GM18507 (cell line): ENCODE measurements around the gene PPP1R17.

Source experiments
- DNase-seq: peaks from one replicate; pipeline ENCODE4 v3.0.0; 2011; ENCODE audit warnings: low read depth; ENCODE audit not compliant: insufficient read length; ENCODE audit errors: extremely low spot score
- FAIRE-seq: peaks from 2 replicates; lab custom pipeline; 2011; peaks lifted over from hg19 to GRCh38; lab: Jason Lieb, UNC

Gene PPP1R17

DNA sequence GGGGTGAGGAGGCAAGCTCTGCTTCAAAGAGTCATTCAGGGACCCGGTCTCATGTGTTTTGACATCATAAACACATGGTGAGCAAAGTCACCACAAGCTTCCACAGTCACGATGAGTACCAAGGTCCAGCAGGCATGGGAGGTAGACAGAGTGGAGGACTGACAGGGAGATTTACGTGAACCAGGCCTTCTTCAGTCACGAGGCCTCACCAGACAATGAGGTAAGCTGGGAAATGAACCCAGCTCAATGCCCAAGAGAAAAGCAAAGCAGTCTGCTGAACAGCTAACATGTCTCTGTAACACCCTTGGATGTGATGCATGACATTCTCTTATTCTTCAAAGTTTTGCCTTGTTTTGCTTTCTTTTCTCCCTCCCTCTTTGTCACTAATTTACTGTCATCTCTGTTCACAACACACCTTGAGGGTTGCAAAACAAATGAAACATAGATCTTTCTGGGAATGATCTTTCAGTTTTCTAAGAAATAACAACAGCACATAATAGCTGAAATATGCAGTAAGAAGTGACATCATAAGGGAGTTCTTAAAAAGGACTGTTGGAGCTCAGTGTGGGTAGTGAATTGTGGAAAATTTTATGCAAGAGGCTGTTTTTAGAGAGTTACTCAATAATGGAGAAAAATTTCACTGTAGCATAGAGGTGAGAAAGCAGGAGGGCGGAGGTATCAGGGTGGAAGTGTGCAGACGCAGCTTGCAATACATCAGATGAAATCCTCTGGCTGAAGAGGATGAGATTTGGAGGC is 9.0 kb downstream of the PPP1R17 start:
- peak; percentile 36 for FAIRE-seq
- no peak for DNase-seq

DNA sequence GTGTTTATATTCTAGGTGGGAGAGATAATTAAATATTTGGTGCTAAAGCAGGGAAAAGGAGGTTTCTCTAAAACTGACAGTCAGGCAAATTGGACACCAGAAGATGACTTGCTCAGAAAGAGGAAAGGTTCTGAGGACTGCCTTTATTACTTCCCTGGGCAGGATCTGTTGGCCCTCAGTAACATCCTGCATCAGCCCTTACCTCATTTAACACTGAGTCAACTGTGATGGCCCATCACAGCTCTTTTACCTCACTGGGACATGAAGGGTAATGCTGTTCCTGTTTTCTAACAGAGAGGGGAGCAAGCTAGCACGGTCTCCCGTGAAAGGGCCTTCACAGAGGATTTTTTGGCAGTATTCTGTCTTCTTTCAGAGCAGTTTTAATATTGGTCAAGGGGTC is 12.0 kb downstream of the PPP1R17 start:
- FAIRE-seq (no peak), DNase-seq (no peak)

DNA sequence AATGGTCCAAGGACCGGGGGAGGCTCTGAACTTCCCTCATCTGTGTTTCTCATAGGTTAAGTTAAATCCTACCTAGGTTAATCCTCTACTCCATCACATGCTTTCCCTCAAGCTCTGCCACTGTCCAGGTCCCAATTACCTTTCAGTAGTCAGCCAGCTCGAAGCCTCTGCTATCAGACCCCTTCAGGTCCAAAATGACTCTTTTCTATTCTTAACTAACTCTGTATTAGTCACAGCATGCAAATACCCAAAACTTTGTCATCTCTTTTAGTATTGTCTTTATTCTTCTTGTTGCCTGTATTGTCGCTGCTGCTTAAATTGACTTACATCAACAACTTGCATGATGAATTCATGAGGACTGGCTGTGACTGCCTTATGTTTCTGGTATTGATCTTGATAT is 15.3 kb downstream of the PPP1R17 start:
- no peak for FAIRE-seq
- DNase-seq, result no peak

DNA sequence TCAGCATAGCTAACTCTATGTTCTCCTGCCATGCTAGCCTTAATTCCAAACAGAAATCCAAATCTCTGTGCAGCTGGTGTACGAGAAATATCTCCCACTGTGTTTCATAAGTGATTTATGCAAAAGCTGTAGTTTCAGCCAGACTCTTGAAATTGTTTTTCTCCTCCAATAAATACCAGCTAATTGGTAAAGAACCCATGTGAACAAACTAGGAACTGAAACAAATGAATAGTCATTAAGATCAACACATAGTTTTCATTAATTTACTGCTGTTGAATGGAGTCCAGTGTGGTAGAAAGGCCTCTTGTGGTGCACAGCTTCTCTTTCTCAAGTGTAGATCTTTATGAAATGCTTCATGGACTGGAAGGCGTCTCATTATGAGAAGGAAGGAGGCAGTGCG is 18.4 kb downstream of the PPP1R17 start:
- FAIRE-seq, result peak; percentile 18
- DNase-seq, result no peak

DNA sequence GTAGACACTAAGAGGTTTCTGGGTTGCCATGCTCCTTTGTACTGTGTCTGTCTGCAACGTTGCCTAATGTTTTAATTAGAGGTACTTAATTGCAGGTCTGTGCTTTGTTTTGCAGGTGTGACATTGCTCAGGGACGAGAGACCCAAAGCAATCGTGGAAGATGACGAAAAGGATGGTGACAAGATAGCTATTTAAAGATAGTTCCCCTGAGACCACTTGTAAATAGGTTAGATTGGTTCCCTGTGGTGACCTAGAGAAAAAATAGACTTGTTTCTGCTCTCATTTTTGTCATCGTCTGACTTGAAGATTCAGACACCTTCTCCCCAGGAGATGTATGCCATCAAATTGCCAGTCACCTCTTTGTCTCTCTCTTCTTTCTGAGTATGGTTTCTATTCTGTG is 20.1 kb downstream of the PPP1R17 start:
- no peak for FAIRE-seq
- no peak for DNase-seq

DNA sequence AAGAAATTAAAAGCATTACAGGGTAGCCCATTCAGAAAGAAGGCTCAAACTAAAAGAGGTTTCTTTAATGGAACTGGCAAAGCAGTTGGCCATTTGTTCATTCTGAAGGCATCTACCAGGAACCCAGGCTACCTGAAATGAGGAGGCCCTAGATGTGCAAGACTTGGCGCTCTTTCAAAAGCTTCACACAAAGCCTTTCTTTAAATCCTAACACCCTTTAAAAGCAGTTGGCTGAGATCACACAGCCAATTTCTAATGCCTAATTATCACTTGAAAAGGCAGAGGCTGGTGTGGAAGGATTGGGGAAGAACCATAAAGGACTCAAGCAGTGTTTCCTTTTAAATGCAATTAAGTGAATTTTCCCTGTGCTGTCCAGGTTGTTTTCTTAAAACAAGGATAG is 23.2 kb downstream of the PPP1R17 start:
- no peak for FAIRE-seq

DNA sequence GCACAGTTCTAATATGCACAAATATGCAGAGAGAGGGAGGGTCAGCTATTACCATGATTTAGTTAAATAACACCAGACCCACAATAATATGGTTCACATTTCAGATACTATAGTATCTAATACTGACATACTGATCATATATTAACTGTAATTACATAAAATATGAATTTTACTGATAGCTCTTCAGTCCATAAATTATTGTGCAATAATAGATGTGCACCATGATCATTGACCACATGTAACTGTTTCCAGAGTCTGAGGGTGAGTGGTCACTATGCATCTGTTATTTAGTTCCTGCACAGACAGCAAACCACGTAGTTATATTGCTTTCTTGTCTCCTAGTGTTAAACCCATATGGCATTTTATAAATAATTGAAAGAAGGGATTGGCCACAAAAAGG is 29.3 kb downstream of the PPP1R17 start:
- no peak for FAIRE-seq
- no peak for DNase-seq

More for the DNA sequence above, 23.2 kb downstream of the PPP1R17 start:
- DNase-seq, result no peak

DNA sequence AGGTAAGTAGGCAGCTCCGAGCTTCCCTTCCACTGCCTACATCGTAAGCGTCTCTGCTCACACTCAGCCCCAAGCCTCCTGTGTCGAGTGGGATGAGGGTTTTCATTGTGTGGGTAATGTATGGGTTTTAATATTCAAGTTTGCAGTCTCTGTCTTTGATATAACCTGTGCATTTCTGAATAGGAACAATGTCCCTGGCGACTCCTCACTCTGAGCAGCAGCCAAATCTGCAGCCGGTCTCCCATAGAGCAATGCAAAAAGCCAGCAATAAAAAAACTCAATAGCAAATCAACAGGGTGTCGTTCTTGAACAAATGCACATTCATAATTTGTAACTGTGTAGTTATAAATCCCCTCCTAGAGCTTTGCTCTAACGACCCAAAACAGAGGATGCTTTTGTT is 33.4 kb downstream of the PPP1R17 start:
- DNase-seq, result no peak

DNA sequence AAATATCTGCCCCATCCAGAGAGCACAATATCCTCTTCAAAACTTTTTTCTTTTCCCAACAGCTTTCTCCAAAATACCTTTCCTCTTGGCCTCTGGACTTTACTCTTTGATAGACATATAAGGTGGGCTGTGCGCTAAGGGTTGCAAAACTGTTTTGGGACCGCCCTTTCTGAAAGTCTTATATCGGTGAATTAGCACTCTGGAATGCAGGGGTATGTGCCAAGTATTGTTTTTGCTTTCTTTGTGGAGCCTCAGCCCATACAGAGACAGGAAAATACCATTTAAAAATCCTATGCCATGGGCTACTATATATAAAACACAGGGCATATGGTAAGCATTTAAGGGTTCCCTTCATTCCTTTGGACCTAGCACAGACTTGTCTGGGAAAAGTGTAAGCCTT is 37.7 kb downstream of the PPP1R17 start:
- DNase-seq (no peak), FAIRE-seq (no peak)

More for the DNA sequence above, 33.4 kb downstream of the PPP1R17 start:
- FAIRE-seq, result no peak

DNA sequence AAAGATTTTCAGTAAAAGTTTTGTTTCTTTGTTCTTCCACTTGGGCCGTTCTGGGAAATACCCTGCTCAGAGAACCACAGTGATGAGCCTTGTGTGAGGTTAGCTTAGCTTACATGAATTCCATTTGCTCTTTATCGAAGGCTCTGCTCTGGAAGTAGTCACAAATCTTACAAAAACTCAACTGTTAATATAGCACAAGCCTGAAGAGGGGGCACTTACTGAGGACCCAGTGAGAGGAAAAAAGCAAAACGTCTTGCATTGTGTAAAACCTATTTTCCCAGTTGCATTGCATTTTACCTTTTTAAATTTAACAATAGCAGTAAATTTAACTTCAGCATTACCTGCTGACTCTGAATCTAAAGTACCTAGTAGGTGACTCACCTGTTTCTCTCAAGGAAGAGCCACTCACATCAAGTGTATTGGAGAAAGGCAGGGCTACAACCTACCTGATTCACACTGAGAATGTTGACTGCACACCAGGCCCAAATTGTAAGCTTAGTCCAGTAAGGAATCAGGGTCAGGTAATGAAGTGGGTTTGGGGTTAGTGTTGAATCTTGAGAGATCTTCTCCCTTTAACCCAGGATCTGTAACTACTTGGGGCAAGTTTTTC is 42.3 kb downstream of the PPP1R17 start:
- FAIRE-seq (no peak), DNase-seq (no peak)

DNA sequence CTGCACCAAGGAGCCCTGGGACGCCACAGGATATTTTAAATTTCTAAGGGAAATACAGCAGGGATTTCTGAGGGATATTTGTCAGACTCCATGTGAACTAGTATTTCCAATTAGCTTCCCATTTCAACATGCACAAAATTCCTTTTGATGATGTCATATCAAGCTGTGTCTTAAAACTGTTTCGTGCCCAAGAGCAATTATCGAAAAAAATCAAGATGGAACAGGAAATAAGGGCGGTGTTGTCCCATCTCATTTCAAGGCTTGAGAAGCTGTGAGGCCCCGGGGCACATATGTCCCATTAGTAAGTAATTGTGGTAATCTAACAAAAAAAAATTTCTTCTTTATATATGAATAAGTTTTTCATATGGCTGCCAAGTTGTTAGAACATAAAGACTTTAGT is 47.4 kb downstream of the PPP1R17 start:
- FAIRE-seq, result no peak

DNA sequence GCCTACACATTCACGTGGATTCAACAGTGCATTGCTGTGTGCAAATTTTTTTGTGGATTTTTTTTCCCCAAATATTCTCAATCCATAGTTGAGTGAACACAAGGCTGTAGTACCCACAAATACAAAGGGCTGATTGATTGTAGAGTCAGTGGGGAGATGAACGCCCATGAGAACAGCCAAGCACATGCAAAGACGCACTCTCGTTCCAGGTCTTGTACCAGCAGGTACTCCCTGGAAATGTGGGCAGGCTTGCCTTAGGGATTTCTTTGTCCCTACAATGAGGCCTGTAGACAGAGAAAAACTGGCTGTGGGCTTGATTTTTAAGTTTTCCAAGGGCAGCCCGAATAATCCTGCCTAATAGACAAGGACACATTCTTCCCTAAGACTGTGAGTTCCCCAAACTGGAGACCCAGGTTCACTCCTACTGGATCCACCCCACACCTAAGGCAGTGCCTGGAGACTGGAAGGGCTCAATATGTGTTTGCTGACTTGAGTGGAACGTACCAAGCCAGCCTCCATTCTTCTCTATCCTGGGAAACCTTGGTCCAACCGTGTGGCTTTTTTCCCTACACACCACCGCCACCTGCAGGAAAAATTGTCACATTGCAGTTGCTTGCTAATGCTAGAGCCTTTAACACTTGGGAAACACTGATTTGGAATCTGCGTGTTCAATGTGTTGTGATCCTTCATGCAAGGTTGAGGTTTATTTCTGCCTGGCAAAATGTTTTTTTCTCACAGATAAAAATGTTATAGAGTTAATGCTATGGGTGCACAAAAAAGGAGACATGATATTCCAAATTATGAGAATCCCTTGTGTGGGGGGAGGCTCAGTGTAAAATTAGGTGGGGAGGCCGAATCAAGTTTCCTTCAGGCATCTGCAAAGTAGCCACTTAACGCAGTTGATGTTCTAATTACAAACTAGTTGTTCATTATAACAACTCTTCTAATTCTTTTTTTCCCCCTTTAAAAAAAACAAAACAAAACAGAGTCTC is 49.3 kb downstream of the PPP1R17 start:
- DNase-seq (peak; percentile 14), FAIRE-seq (peak; percentile 72)

More for the DNA sequence above, 47.4 kb downstream of the PPP1R17 start:
- DNase-seq, result no peak

DNA sequence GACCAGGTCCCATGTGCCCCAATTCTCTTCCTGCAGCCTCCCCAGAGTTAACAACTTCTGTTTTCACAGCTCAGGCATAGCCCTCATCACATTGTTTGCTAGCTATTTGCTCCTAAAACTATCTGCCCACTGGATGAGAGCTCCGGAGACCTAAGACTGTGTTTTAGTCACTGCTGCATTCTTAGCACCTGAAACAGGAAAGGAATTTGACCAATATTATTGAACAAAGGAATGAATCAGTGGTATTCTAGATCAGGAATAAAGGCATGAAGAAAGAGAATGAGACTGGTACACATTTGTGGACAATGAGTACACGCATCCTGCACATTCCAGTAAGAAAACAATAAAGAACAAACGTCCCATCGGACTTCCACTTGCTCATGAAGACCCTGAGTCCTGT is 54.8 kb downstream of the PPP1R17 start:
- FAIRE-seq, result no peak
- DNase-seq, result no peak

DNA sequence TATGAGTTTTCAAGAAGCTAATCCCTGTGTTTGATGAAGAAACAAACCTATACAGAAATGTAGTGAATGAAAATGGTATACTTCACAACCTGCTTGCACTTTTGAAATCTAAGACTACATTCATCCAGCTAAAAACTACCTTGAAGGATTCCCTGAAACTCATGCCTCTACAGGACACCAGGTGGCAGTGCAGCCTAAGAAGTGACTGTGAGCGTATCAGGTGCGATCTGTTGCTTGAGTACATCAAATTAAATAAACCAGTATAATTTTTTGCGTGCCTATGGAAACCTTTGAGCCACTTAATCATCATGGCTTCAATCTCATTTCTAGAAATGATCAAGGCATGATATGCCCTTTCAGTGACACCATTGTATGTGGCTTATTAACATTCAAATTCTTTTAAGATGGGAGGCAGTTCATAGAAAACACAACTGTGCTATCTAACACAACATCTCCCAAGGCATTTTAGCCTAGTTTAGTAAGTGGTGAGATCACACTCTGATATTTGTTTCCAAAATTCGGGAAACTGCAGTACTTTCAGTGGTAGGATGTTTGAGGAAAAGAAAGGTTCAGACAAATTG is 57.4 kb downstream of the PPP1R17 start:
- peak; percentile 84 for FAIRE-seq
- peak; percentile 12 for DNase-seq

DNA sequence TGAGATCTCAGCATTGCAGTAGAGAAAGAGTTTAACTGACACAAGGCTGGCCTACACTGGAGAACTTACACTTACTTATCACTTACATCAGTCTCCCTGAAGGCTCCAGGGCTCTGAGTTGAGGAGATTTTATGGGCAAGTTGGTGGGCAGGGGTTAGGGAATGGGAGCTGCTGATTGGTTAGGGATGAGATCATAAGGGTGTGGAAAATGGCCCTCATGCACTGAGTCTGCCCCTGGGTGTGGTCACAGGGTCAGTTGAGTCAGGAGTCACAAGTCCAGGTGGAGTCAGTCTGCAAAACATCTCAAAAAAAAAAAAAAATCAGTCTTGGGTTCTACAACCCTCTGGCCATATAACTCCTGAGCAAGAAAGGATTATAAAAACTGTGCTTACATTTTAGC is 60.5 kb downstream of the PPP1R17 start:
- DNase-seq (no peak), FAIRE-seq (no peak)

DNA sequence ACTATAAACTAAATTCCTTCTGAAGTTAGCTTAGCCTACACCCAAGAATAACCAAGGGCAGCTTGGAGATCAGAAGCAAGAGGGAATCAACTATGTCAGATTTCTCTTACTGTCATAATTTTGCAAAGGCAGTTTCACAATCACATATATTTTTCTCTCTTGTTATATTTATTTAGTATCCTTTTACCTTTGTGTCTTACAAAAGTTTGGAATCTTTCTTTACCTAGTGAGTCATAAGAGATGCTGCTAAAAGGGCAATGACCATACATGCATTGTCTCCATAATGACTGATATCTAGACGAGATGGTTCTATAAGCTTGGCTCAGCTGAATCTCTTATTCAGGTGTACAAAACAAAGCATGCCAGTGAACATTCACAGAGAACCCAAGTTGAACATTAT is 61.1 kb downstream of the PPP1R17 start:
- DNase-seq, result no peak
- FAIRE-seq, result no peak

DNA sequence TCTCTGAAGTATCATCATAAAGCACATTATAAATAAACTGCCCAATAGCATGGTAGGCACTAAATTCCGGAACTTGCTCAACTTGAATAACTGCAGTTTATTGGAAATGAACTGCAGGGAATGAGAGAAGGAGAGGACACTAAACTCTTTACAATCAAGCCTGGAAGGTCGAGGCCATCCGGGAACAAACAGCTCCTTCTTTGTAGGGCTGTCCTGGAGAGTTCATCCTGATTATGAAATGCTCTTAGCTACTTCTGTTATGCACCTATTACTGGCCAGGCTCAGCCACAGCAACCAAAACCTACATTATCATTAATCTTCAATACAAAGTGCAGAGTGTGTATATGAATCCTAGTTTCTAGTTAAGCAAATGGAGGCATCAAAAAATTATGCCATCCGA is 64.7 kb downstream of the PPP1R17 start:
- no peak for FAIRE-seq
- DNase-seq, result no peak
